ENCODE results near the gene PTDSS2. TPM values are rescaled to one million over a fixed set of nuclear protein-coding genes. Genes with fewer than 3 reads are reported as not detected.

PTDSS2 gene
- total and polyA plus RNA-seq, 10 of the 15 experiments (the other 5 are each of a cell fraction or from before 2014, with no cell fraction given): 0.39 to 21.1 (median 10.8) TPM

DNA sequence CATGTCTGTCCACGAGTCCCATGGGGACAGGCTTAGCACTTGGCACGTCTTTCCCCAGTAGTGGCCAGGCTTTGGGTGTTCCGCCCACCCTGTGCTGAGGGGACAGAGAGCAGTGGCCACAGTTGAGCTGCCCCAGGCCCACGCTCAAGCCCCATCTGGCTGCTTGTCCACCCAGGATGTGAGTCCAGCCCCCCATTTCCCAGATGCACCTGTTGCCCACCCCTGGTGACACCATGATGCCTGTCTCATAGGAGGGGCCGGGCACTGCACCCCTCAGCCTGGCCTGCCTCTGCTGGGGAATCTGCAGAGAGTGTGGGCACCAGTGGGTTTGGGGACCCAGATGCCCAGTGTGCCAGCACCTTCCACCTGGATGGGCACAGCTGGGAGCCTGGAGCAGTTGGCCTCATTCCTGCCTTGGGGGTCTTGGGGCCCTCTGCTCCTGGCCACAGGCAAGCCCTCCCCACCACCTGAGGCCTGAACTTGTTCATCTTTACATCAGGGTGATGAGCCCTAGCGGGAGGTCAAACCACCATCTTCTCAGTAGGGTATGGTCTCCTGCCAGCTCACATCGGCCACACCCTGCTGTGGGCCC, 41.0 kb upstream of the PTDSS2 start:
- Histone ChIP-seq H4K20me1 (ENCODE audit: control insufficient read depth, insufficient read depth) (no peaks in the 10 kb centered on the region), H3K27me3 (replicated peaks in 1 of 2; ENCODE audit: control insufficient read depth in 2 of 2, insufficient read depth in 2 of 2, low read length in 1 of 2) (no peaks in the 10 kb centered on the region), H3K4me3 (no peak overlapping the region), H3K9me3 (replicated peaks; ENCODE audit: control insufficient read depth, insufficient read depth, low read length) (no peaks in the 10 kb centered on the region), H3K9ac (ENCODE audit: control insufficient read depth, insufficient read depth, low read length) (no peak overlapping the region), H3K27ac (ENCODE audit: control insufficient read depth, insufficient read depth) (no peak overlapping the region), H2AFZ (ENCODE audit: control insufficient read depth, low read depth, low read length) (no peak overlapping the region), H3K4me1 (ENCODE audit: control insufficient read depth, insufficient read depth, low read length) (peaks cover 6% of the 10 kb centered on the region; the same call in 1 of the 2 replicates), H3K79me2 (ENCODE audit: control insufficient read depth, insufficient read depth, low read length) (no peaks in the 10 kb centered on the region), H3K4me2 (ENCODE audit: control insufficient read depth, insufficient read depth) (no peak overlapping the region), H3K36me3 (ENCODE audit: control insufficient read depth in 2 of 2, insufficient read depth in 2 of 2, low read length in 1 of 2) (no peaks in the 10 kb centered on the region)
- no peak for FAIRE-seq
- 53% methylated on average over 5 of the region's 7 CpGs for WGBS (ENCODE audit: insufficient coverage, insufficient replicate concordance, low lambda C conversion rate, missing lambda C conversion rate)
- TF ChIP-seq, protein P1, sequence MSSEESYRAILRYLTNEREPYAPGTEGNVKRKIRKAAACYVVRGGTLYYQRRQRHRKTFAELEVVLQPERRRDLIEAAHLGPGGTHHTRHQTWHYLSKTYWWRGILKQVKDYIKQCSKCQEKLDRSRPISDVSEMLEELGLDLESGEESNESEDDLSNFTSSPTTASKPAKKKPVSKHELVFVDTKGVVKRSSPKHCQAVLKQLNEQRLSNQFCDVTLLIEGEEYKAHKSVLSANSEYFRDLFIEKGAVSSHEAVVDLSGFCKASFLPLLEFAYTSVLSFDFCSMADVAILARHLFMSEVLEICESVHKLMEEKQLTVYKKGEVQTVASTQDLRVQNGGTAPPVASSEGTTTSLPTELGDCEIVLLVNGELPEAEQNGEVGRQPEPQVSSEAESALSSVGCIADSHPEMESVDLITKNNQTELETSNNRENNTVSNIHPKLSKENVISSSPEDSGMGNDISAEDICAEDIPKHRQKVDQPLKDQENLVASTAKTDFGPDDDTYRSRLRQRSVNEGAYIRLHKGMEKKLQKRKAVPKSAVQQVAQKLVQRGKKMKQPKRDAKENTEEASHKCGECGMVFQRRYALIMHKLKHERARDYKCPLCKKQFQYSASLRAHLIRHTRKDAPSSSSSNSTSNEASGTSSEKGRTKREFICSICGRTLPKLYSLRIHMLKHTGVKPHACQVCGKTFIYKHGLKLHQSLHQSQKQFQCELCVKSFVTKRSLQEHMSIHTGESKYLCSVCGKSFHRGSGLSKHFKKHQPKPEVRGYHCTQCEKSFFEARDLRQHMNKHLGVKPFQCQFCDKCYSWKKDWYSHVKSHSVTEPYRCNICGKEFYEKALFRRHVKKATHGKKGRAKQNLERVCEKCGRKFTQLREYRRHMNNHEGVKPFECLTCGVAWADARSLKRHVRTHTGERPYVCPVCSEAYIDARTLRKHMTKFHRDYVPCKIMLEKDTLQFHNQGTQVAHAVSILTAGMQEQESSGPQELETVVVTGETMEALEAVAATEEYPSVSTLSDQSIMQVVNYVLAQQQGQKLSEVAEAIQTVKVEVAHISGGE (CRISPR knock-in tag; IDR thresholded peaks at IDR 0.05): no peak
- TF ChIP-seq LARP7 (IDR thresholded peaks at IDR 0.05): no peak
- TF ChIP-seq POU2F2 (IDR thresholded peaks at IDR 0.05; ENCODE audit: borderline replicate concordance, low read depth, low read length): no peak
- no peak for TF ChIP-seq MTA3 (IDR thresholded peaks at IDR 0.05; ENCODE audit: borderline replicate concordance, low read length)
- TF ChIP-seq KAT2A (conservative IDR thresholded peaks at IDR 0.05; ENCODE audit: control insufficient read depth, low read depth, low read length): no peak
- TF ChIP-seq SRF (IDR thresholded peaks at IDR 0.05; ENCODE audit: low read depth in 2 of 2, low read length in 2 of 2): no peak
- no peak for TF ChIP-seq TCF12 (IDR thresholded peaks at IDR 0.05; ENCODE audit: low read depth, low read length)
- TF ChIP-seq, protein P2, sequence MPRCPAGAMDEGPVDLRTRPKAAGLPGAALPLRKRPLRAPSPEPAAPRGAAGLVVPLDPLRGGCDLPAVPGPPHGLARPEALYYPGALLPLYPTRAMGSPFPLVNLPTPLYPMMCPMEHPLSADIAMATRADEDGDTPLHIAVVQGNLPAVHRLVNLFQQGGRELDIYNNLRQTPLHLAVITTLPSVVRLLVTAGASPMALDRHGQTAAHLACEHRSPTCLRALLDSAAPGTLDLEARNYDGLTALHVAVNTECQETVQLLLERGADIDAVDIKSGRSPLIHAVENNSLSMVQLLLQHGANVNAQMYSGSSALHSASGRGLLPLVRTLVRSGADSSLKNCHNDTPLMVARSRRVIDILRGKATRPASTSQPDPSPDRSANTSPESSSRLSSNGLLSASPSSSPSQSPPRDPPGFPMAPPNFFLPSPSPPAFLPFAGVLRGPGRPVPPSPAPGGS (IDR thresholded peaks at IDR 0.05; ENCODE audit: borderline replicate concordance, insufficient read depth, low read depth, low read length, poor library complexity, severe bottlenecking): no peak
- TF ChIP-seq BCL11A (IDR thresholded peaks at IDR 0.05; ENCODE audit: low read depth, low read length): no peak
- no peak for TF ChIP-seq NR2C1 (IDR thresholded peaks at IDR 0.05)
- in situ Hi-C loops (cut with MboI): no loop called here
- ChIA-PET CTCF (no interaction called here), SMC1A (ENCODE audit: uncharacterized antibody, unreplicated experiment) (no interaction called here), RAD21 (ENCODE audit: unreplicated experiment) (no interaction called here), POLR2A (no interaction called here)
- intact Hi-C loops (cut with micrococcal nuclease; ENCODE audit: unreplicated experiment): no loop called here
- BruUV-seq (replicated peaks): no TSS peak
- DNase-seq (ENCODE audit: low read depth, low spot score): no peak
- ATAC-seq: no peak

Measured in GM12878 (cell line).